Measurements from ENCODE around the gene AOPEP.
A peak's percentile ranks its signal among the peaks of the same experiment; 100 is the strongest.

The AOPEP gene

DNA sequence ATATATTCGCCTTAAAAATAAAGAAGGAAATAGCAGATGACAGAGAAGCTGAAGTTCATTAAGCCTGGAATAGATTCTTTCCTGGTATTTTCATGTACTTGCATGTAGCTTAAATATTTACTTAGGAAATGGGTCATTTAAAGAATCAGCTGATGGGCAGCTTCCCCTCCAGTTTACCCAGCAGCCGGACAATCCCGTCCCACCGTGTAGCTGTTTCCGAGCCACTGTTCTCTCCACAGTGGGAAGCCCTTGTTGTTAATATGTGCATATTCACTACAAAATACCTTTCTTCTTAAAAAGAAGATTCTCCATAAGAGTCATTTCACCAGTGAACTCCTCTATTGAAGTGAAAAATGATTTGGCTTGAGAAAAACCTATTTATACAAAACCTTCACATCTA lies 404.0 kb downstream of the AOPEP start:
- DNase-seq, result no peak

DNA sequence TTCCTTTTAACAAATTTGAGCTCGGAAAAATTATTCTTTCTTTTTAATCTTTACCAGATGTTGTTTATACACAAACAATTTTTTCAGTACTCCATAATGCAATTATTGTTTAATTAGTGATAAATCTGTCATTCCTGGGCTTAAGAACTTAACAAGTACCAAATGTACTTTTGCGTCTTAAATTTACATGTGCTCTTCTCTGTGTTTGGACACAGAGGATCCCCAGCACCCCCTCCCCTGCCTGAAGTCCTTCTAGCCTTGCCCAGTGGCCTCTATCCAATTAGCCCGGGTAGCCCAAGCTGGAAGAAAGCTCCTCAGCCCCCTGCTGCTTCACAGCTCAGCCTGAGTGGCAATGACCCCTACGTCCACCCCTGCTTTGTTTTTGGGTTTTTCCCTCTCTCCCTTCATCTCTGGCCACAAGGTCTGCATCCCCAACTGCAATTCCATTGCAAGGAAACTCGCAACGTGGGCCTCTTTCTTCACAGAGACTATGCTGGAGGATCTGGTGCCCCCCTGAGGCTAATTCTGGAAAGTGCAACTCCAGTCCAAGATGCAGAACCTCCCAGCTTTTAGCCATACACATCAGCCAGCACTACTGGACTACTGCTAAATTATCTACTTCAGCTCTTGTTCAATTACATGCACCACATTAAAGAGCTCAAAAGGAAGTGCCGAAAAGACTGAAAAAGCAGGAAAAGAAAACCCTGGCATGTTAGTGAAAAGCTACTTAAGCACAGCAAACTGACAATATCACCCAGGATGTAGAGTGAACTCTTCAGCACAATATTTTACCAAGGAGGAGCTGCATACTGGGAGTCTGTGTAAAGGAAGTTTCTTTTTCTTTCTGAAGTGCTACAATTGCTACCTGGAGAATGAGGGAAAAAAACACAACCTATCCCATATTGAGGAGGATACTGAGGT lies 404.8 kb downstream of the AOPEP start:
- peak; percentile 15 for DNase-seq

DNA sequence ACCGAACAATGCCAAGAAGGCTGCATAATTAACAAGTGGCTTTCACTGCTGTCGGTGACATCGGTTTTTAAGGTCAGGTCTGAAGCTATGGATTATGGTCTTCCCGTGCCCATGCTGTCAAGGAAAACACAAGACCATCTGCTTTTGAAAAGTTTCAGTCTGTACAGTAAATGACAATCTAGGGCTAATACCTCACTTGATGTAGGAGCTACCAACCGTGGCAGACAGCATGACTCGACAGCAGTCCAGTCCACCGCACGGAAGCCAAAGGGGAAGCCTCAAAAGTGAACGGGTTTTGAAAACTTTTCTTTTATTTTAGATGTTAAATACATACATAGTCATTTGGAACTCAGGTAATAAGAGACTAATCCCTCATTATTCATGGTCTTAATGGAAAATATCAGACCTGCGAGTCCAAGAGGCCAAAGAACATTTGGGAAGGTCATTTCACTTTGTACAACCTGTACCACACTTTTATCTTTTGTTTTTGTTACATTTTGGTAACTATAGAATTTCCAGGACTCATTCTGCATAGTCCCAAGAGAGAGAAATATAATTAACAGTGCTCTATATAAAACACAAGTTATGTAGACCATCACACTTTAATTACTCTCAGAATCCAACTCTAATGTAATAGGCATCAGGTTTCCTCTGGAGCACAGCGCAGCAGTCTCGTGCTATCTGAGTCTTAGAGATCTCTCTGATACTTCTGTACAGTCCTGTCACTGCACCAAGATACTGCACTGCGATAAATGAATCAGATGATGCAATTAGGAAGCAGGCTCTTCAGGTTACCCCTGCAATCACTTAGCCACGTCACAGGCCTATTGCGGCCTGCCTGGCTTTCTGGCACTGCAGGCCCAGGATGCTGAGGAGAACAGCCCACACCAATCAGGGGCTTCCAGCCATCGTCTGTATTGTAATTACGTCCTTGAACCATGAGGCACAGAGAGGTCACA lies 406.1 kb downstream of the AOPEP start:
- DNase-seq, result no peak

DNA sequence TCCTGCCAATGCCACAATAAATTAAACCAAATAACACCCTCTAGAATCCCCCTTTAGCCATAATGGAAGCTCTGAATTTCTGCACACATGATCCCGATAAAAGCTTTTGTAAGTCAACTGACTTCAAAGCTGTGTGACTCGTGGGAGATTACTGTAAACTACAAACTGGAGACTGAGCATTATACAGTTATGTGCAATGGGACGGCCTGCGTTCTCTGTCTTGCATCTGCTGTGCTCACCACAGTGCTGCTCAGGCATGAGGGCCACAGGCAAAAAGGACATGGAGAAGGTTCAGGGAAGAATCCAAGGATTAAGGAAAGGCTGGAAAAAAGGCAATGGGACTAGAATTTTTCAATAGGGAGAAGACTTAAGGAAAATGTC lies 406.8 kb downstream of the AOPEP start:
- DNase-seq, result no peak

GRCh38 chr9:95134457-95134881 lies 408.0 kb downstream of the AOPEP start:
- no peak for DNase-seq

DNA sequence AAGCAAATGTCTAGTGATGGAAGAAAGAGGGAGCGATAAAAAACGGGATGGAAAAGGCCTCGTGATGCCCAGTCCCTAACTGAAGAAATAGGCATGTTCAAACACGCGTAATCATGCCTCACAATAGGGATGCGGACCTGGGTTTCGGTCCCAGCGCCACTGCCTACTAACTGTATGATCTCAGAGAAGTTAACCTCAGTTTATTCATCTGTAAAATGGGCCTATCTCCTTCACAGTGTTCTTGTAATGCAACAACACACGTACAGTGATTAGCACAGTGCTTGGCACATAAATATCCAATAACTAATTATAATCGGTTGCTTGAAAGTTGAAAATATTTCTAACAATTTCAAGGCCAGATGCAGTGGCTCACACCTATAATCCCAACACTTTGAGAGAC lies 409.3 kb downstream of the AOPEP start:
- DNase-seq, result no peak
